K562 (cell line): ENCODE measurements around the gene ZNF236. TPM values are rescaled to one million over a fixed set of nuclear protein-coding genes. Genes with fewer than 3 reads are reported as not detected.

ENCODE experiments used
- ATAC-seq: fragments of 200-7000 bp; cut with Tn5 transposase; 3 replicates; pipeline ENCODE4 v1.9.1; 2020; ENCODE audit warnings: moderate library complexity
- BruUV-seq: library from RNA; stranded (reverse); fragments of 400-500 nt; replicated peaks from 2 replicates; lab custom pipeline; 2021; lab: Mats Ljungman, UMichigan
- CTCF ChIA-PET: fragments of 300-600 bp; formaldehyde crosslinking; extraction: SDS; loops from one replicate; lab custom pipeline; 2021; ENCODE audit warnings: low intra/inter-chr PET ratio; lab: Yijun Ruan, JAX
- POLR2A ChIA-PET: fragments of 300-600, 350-650 bp; sonication (Branson Sonifier 250); formaldehyde crosslinking; extraction: SDS; loops from one replicate; lab custom pipeline; 2021; ENCODE audit warnings: antibody characterized with exemption, inconsistent platforms; lab: Yijun Ruan, JAX
- DNase-seq, 4 experiments: peaks; one replicate each; pipeline versions ENCODE4 v3.0.0 to v3.0.0-alpha.2; 2011 to 2018; ENCODE audit warnings: low spot score in 3 of 4, mixed read lengths in 3 of 4; ENCODE audit errors: extremely low read depth in 1 of 4
- FAIRE-seq: peaks from 2 replicates; lab custom pipeline; 2011; peaks lifted over from hg19 to GRCh38; lab: Jason Lieb, UNC
- H2AFZ ChIP-seq: 2 replicates; pipeline ENCODE4 v1.6.0; 2011; ENCODE audit warnings: low read depth, low read length, control low read depth, inconsistent platforms
- H3K27ac ChIP-seq: fragments of 200-600 bp; 3 replicates; pipeline ENCODE4 v1.8.0; 2011; ENCODE audit warnings: low read depth, mild to moderate bottlenecking, control low read depth, inconsistent platforms, low read length, moderate library complexity, mixed read lengths; ENCODE audit errors: extremely low read depth
- H3K27me3 ChIP-seq, 2 experiments: fragments of 300-600 bp in 1 of 2; 2 replicates in 1 of 2; 3 replicates in 1 of 2; pipeline versions ENCODE4 v1.6.0 to v1.8.0; 2011; ENCODE audit warnings: inconsistent platforms in 2 of 2, low read length in 2 of 2, mild to moderate bottlenecking in 1 of 2, mixed read lengths in 1 of 2, moderate library complexity in 1 of 2; ENCODE audit not compliant: control insufficient read depth in 2 of 2, insufficient read depth in 2 of 2
- H3K36me3 ChIP-seq: fragments of 300-600 bp; 3 replicates; pipeline ENCODE4 v1.8.0; 2011; ENCODE audit warnings: mild to moderate bottlenecking, low read length, inconsistent platforms; ENCODE audit not compliant: control insufficient read depth, insufficient read depth
- H3K4me1 ChIP-seq, 2 experiments: fragments of 200-600 bp in 1 of 2; replicated peaks in 1 of 2; 2 replicates in 1 of 2; 3 replicates in 1 of 2; pipeline versions ENCODE4 v1.5.1 to v1.8.0; 2011; ENCODE audit warnings: inconsistent platforms in 2 of 2, low read length in 2 of 2, mild to moderate bottlenecking in 1 of 2, mixed read lengths in 1 of 2, moderate library complexity in 1 of 2; ENCODE audit not compliant: control insufficient read depth in 2 of 2, insufficient read depth in 2 of 2
- H3K4me2 ChIP-seq: 2 replicates; pipeline ENCODE4 v1.6.1; 2011; ENCODE audit warnings: low read length, control low read depth, inconsistent platforms, mixed read lengths; ENCODE audit not compliant: insufficient read depth
- H3K4me3 ChIP-seq: fragments of 200-600 bp; sonication (generic), shearing (Covaris generic); 2 replicates; pipeline ENCODE4 v1.5.1; 2016; ENCODE audit warnings: control low read depth, inconsistent platforms
- H3K79me2 ChIP-seq: fragments of 200-600 bp; 3 replicates; pipeline ENCODE4 v1.8.0; 2011; ENCODE audit warnings: low read length, inconsistent platforms; ENCODE audit not compliant: control insufficient read depth, insufficient read depth
- H3K9ac ChIP-seq, 2 experiments: 2 replicates each; pipeline versions ENCODE4 v1.6.0 to v1.6.1; 2011; ENCODE audit warnings: low read depth in 2 of 2, low read length in 2 of 2, control low read depth in 1 of 2, inconsistent platforms in 1 of 2, mild to moderate bottlenecking in 1 of 2, mixed read lengths in 1 of 2; ENCODE audit not compliant: insufficient read depth in 1 of 2
- H3K9me1 ChIP-seq: one replicate; pipeline ENCODE4 v1.6.0; 2011; ENCODE audit warnings: inconsistent platforms, mild to moderate bottlenecking, low read length, moderate library complexity; ENCODE audit not compliant: control insufficient read depth, insufficient read depth
- H3K9me3 ChIP-seq: replicated peaks from 2 replicates; pipeline ENCODE4 v1.5.1; 2011; ENCODE audit warnings: low read depth, low read length, inconsistent platforms; ENCODE audit not compliant: control insufficient read depth, insufficient read depth
- H4K20me1 ChIP-seq: replicated peaks from 2 replicates; pipeline ENCODE4 v1.6.1; 2011; ENCODE audit warnings: low read length, inconsistent platforms, mixed read lengths; ENCODE audit not compliant: control insufficient read depth, insufficient read depth
- FIP1L1 ChIP-seq: fragments of 200-400 bp; formaldehyde crosslinking; IDR thresholded peaks from 2 replicates; pipeline ENCODE4 v1.6.1; 2018; ENCODE audit warnings: mild to moderate bottlenecking, low read depth, low read length; ENCODE audit not compliant: poor library complexity, severe bottlenecking
- IFI16 ChIP-seq: fragments of 250-450 bp; sonication (Bioruptor Pico); IDR thresholded peaks from 2 replicates; pipeline ENCODE4 v2.1.2; 2022; ENCODE audit warnings: mild to moderate bottlenecking, inconsistent platforms
- MCM3 ChIP-seq: fragments of 450-650 bp; IDR thresholded peaks from 2 replicates; pipeline ENCODE4 v1.6.1; 2016
- NKRF ChIP-seq: fragments of 450-650 bp; IDR thresholded peaks from 2 replicates; pipeline ENCODE4 v1.6.1; 2016; ENCODE audit warnings: borderline replicate concordance
- USF1 ChIP-seq: sonication (generic); formaldehyde crosslinking; IDR thresholded peaks from 2 replicates; pipeline ENCODE4 v1.9.0; 2022; ENCODE audit warnings: mild to moderate bottlenecking, missing genetic modification reagents
- WGBS: fragments of 100-300 bp; shearing (Covaris generic); methylation state at CpG from one replicate; pipeline ENCODE4 v1.1.6; 2016; ENCODE audit warnings: low coverage, mixed read lengths; ENCODE audit not compliant: insufficient coverage; ENCODE audit errors: missing lambda C conversion rate; 5-methylcytosine and 5-hydroxymethylcytosine counted together
- in situ Hi-C: fragments of 300-500 bp; cut with MboI; formaldehyde crosslinking; loops from 4 replicates; pipeline ENCODE4 v1.15.0; 2018; ENCODE audit warnings: inconsistent platforms, mixed read lengths
- intact Hi-C: fragments of 100-400 bp; cut with micrococcal nuclease; formaldehyde crosslinking; loops from 2 replicates; pipeline ENCODE4 v1.14.2; 2022
- polyA plus RNA-seq, 8 experiments: library from polyadenylated mRNA; depleted of rRNA in 4 of 8; stranded (reverse) in 5 of 8; unstranded in 3 of 8; fragments of >200 nt; fragmentation: Nextera tagmentation in 2 of 8; fragmentation: Illumina TruSeq in 1 of 8; extraction: Ambion mirVana in 2 of 8; extraction: Trizol in 1 of 8; gene quantifications; 2 replicates each; pipeline versions ENCODE4 v1.2.1 to v1.2.3, GENCODE V29; 2011 to 2014; ENCODE audit warnings: inconsistent platforms in 1 of 8, missing spikeins in 1 of 8
- total RNA-seq, 7 experiments: library from RNA; depleted of rRNA in 6 of 7; stranded (reverse); fragments of >200 nt in 6 of 7; fragmentation: Illumina TruSeq in 2 of 7; extraction: Trizol in 2 of 7; gene quantifications; 2 replicates each; pipeline versions ENCODE4 v1.2.1 to v1.2.3, GENCODE V29; 2011 to 2021; ENCODE audit warnings: low replicate concordance in 1 of 7

ZNF236 gene
- total and polyA plus RNA-seq, 9 of the 15 experiments (the other 6 are each of a cell fraction or from before 2014, with no cell fraction given) = 0.35 to 8.7 (median 3.4) TPM

GRCh38 chr18:77016936-77017335, 194.6 kb downstream of the ZNF236 start:
- TF ChIP-seq MCM3 = no peak
- TF ChIP-seq NKRF = no peak
- TF ChIP-seq FIP1L1 = no peak
- TF ChIP-seq IFI16 (CRISPR knock-in tag) = no peak
- TF ChIP-seq USF1 (CRISPR knock-in tag) = no peak
- no peak for FAIRE-seq
- H3K4me1 ChIP-seq = no peaks in the 10 kb centered on the region
- ChIA-PET CTCF (no interaction called here), POLR2A (no interaction called here)
- H3K4me3 ChIP-seq = no peak overlapping the region
- no peak overlapping the region for H3K9ac ChIP-seq
- H3K36me3 ChIP-seq = no peaks in the 10 kb centered on the region
- H4K20me1 ChIP-seq = no peaks in the 10 kb centered on the region
- peaks cover 0 to 26% of the 10 kb centered on the region in 2 experiments; a peak in 4 of 5 replicates for H3K27me3 ChIP-seq
- no peaks in the 10 kb centered on the region for H3K79me2 ChIP-seq
- H3K4me2 ChIP-seq = no peak overlapping the region
- BruUV-seq = no TSS peak
- no peak for ATAC-seq
- intact Hi-C loops (no loop called here), in situ Hi-C loops (no loop called here)
- WGBS = 0% methylated on average over 5 of the region's 16 CpGs
- no peaks in the 10 kb centered on the region for H3K9me1 ChIP-seq
- no peak for DNase-seq
- H3K9me3 ChIP-seq = no peaks in the 10 kb centered on the region
- no peak overlapping the region for H3K27ac ChIP-seq
- no peak overlapping the region for H2AFZ ChIP-seq
